Activated naive CD4-positive, alpha-beta T cell treated with anti-CD3 and anti-CD28 coated beads for 36 hours (primary cell): ENCODE data around the gene CASP8. TPM values are rescaled to one million over a fixed set of nuclear protein-coding genes. Genes with fewer than 3 reads are reported as not detected.

Experiments
- CTCF ChIA-PET: fragments of 350-600 bp; sonication (Branson Sonifier 250); formaldehyde crosslinking; loops from one replicate; lab custom pipeline; 2021; ENCODE audit warnings: antibody characterized with exemption; lab: Charles Lee
- DNase-seq: peaks from one replicate; pipeline ENCODE4 v3.0.0-alpha.2; 2020
- H3K27ac Mint-ChIP-seq: one replicate; pipeline ENCODE4 v1.8.0; 2021; ENCODE audit warnings: mild to moderate bottlenecking, mixed read lengths
- H3K27me3 Mint-ChIP-seq: one replicate; pipeline ENCODE4 v1.8.0; 2021; ENCODE audit warnings: low read depth, mixed read lengths
- H3K36me3 Mint-ChIP-seq: one replicate; pipeline ENCODE4 v1.8.0; 2021; ENCODE audit warnings: low read depth, mixed read lengths
- H3K4me1 Mint-ChIP-seq: one replicate; pipeline ENCODE4 v1.8.0; 2021; ENCODE audit warnings: low read depth, mixed read lengths
- H3K4me3 Mint-ChIP-seq: one replicate; pipeline ENCODE4 v1.8.0; 2021; ENCODE audit warnings: mild to moderate bottlenecking, moderate library complexity, mixed read lengths
- H3K9me3 Mint-ChIP-seq: one replicate; pipeline ENCODE4 v1.8.0; 2021; ENCODE audit warnings: mixed read lengths
- intact Hi-C: fragments of 100-400 bp; cut with micrococcal nuclease; formaldehyde crosslinking; loops from one replicate; pipeline ENCODE4 v1.15.1; 2023
- total RNA-seq, 2 experiments: library from RNA; stranded (reverse); gene quantifications; one replicate each; pipeline ENCODE4 v1.2.3, GENCODE V29; 2021

The CASP8 gene
- total RNA-seq, 2 experiments from 2014 or later, result 37.0 to 39.8 TPM

GRCh38 chr2:201319511-201319910, 59.2 kb downstream of the CASP8 start:
- H3K4me3 Mint-ChIP-seq, result no peak overlapping the region
- H3K9me3 Mint-ChIP-seq, result peaks cover 33% of the 10 kb centered on the region
- H3K27ac Mint-ChIP-seq, result no peak overlapping the region
- H3K36me3 Mint-ChIP-seq, result peaks cover 45% of the 10 kb centered on the region
- CTCF ChIA-PET, result no interaction called here
- no peak for DNase-seq
- no peaks in the 10 kb centered on the region for H3K27me3 Mint-ChIP-seq
- intact Hi-C loops, result no loop called here
- H3K4me1 Mint-ChIP-seq, result no peaks in the 10 kb centered on the region

- H3K9me3 Mint-ChIP-seq, result peaks cover 33% of the 10 kb centered on the region
- H3K27me3 Mint-ChIP-seq, result no peaks in the 10 kb centered on the region
These were observed 59.9 kb downstream of the CASP8 start for GRCh38 chr2:201320257-201320656.

GRCh38 chr2:201320701-201321100, 60.4 kb downstream of the CASP8 start:
- DNase-seq, result no peak
- Mint-ChIP-seq H3K27me3 (no peaks in the 10 kb centered on the region), H3K27ac (no peak overlapping the region), H3K4me3 (no peak overlapping the region), H3K36me3 (peaks cover 41% of the 10 kb centered on the region), H3K9me3 (peaks cover 31% of the 10 kb centered on the region), H3K4me1 (no peaks in the 10 kb centered on the region)
- CTCF ChIA-PET, result no interaction called here
- intact Hi-C loops, result no loop called here

More at GRCh38 chr2:201320257-201320656, 59.9 kb downstream of the CASP8 start:
- CTCF ChIA-PET, result no interaction called here
- peaks cover 42% of the 10 kb centered on the region for H3K36me3 Mint-ChIP-seq
- DNase-seq, result no peak
- H3K4me3 Mint-ChIP-seq, result no peak overlapping the region
- no peaks in the 10 kb centered on the region for H3K4me1 Mint-ChIP-seq
- no peak overlapping the region for H3K27ac Mint-ChIP-seq
- intact Hi-C loops, result no loop called here

GRCh38 chr2:201322772-201323171, 62.4 kb downstream of the CASP8 start:
- no peak for DNase-seq
- H3K4me3 Mint-ChIP-seq, result no peak overlapping the region
- H3K27me3 Mint-ChIP-seq, result no peaks in the 10 kb centered on the region
- peaks cover 39% of the 10 kb centered on the region for H3K36me3 Mint-ChIP-seq
- no peaks in the 10 kb centered on the region for H3K4me1 Mint-ChIP-seq
- H3K9me3 Mint-ChIP-seq, result peaks cover 35% of the 10 kb centered on the region
- no peak overlapping the region for H3K27ac Mint-ChIP-seq
- intact Hi-C loops, result no loop called here
- CTCF ChIA-PET, result interaction anchor here (0.6 to 1.1 kb wide), 2 partner anchors 70 to 368 kb away, joined by 3 read pairs; no protein-coding TSS in a partner anchor

- no peak overlapping the region for H3K27ac Mint-ChIP-seq
- no peaks in the 10 kb centered on the region for H3K4me1 Mint-ChIP-seq
- no peaks in the 10 kb centered on the region for H3K27me3 Mint-ChIP-seq
- intact Hi-C loops, result no loop called here
- H3K4me3 Mint-ChIP-seq, result no peak overlapping the region
- peaks cover 20% of the 10 kb centered on the region for H3K9me3 Mint-ChIP-seq
- DNase-seq, result no peak
- H3K36me3 Mint-ChIP-seq, result peaks cover 22% of the 10 kb centered on the region
- CTCF ChIA-PET, result interaction anchor here (1.3 kb wide), 1 partner anchor 36 kb away, joined by 3 read pairs; no protein-coding TSS in a partner anchor
These were observed 67.3 kb downstream of the CASP8 start for GRCh38 chr2:201327678-201328077.

- Mint-ChIP-seq H3K9me3 (peaks cover 7% of the 10 kb centered on the region), H3K27ac (no peak overlapping the region), H3K36me3 (peaks cover 9% of the 10 kb centered on the region), H3K4me3 (no peak overlapping the region), H3K27me3 (no peaks in the 10 kb centered on the region), H3K4me1 (no peaks in the 10 kb centered on the region)
- CTCF ChIA-PET, result interaction anchor here (0.6 to 1.6 kb wide), 2 partner anchors 34 to 401 kb away, joined by 3 to 4 read pairs; no protein-coding TSS in a partner anchor
- intact Hi-C loops, result no loop called here
- no peak for DNase-seq
These were observed 69.1 kb downstream of the CASP8 start for GRCh38 chr2:201329409-201329808.

Other genes starting within 250 kb of the CASP8 start
- gene HYCC2, start 188.9 kb upstream of the CASP8 start, total RNA-seq, result 10 to 100 TPM; 19.1 TPM
- gene NDUFB3, start 188.5 kb upstream of the CASP8 start, total RNA-seq, result 100 to 1,000 TPM; 159 to 162 TPM
- 100 to 1,000 TPM; 214 to 222 TPM for gene CFLAR, start 144.4 kb upstream of the CASP8 start, total RNA-seq
- gene CASP10, start 77.4 kb upstream of the CASP8 start, total RNA-seq, result 10 to 100 TPM; 22.0 to 22.1 TPM
- under 1 TPM; 0.57 to 0.84 TPM for gene FLACC1, start 96.8 kb downstream of the CASP8 start, total RNA-seq
- gene TRAK2, start 190.9 kb downstream of the CASP8 start, total RNA-seq, result 10 to 100 TPM; 10.4 TPM
- 10 to 100 TPM; 17.6 to 19.1 TPM for gene STRADB, start 191.2 kb downstream of the CASP8 start, total RNA-seq